Esophagus squamous epithelium (tissue), 4 donors: ENCODE results near the gene GPC3.

ENCODE experiments used
- POLR2A ChIP-seq, 4 donors: fragments of 450-650 bp; IDR thresholded peaks; one replicate each; pipeline ENCODE4 v1.6.1; 2017; ENCODE audit warnings: antibody characterized with exemption in 4 of 4, mild to moderate bottlenecking in 4 of 4, moderate library complexity in 3 of 4
- TF ChIP-seq, protein P1 (sequence below), 6 experiments: fragments of 450-650 bp in 4 of 6; fragments of 200-600 bp in 2 of 6; sonication (generic) in 2 of 6; IDR thresholded peaks; one replicate each; pipeline ENCODE4 v1.5.1; 2016 to 2019; ENCODE audit warnings: antibody characterized with exemption in 6 of 6, mild to moderate bottlenecking in 4 of 6, moderate library complexity in 4 of 6

DNA sequence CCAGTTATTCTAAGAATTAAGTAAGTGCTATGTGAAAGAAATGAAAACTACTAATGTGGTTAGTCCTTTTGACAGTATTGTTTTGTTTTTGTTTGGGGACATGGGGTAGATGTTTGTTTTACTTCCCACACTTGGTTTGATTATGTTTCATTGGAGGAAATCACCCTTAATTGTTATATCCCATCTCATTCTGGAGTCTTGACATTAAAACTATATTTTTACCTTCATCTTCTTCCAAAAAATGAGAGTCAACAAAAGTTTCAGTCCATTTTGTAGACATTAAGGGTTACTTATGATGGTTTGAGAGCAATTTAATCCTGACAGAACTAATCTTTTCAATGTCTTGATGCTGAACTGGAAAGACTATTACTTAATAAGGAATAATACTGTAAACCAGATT, 108.7 kb downstream of the GPC3 start:
- TF ChIP-seq, protein P1, sequence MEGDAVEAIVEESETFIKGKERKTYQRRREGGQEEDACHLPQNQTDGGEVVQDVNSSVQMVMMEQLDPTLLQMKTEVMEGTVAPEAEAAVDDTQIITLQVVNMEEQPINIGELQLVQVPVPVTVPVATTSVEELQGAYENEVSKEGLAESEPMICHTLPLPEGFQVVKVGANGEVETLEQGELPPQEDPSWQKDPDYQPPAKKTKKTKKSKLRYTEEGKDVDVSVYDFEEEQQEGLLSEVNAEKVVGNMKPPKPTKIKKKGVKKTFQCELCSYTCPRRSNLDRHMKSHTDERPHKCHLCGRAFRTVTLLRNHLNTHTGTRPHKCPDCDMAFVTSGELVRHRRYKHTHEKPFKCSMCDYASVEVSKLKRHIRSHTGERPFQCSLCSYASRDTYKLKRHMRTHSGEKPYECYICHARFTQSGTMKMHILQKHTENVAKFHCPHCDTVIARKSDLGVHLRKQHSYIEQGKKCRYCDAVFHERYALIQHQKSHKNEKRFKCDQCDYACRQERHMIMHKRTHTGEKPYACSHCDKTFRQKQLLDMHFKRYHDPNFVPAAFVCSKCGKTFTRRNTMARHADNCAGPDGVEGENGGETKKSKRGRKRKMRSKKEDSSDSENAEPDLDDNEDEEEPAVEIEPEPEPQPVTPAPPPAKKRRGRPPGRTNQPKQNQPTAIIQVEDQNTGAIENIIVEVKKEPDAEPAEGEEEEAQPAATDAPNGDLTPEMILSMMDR (IDR thresholded peaks at IDR 0.05) = no peak
- no peak for TF ChIP-seq POLR2A (IDR thresholded peaks at IDR 0.05)
